CD4-positive, CD25-positive, alpha-beta regulatory T cell (primary cell): Measurements from ENCODE around the gene PRKG2. TPM values are rescaled to one million over a fixed set of nuclear protein-coding genes. Genes with fewer than 3 reads are reported as not detected.

Experiments used
- ATAC-seq, 2 donors: fragments of 150-1000 bp; cut with Tn5 transposase; one replicate each; pipeline ENCODE4 v1.10.0; 2021; ENCODE audit warnings: low read depth in 2 of 2, moderate number of reproducible peaks in 2 of 2, moderate library complexity in 1 of 2
- DNase-seq, 3 donors: peaks; one replicate each; pipeline versions ENCODE4 v3.0.0 to v3.0.0-alpha.2; 2012 to 2022; ENCODE audit warnings: mixed read lengths in 1 of 3
- H3K27ac ChIP-seq: one replicate; pipeline ENCODE4 v1.7.0; 2013; ENCODE audit warnings: mild to moderate bottlenecking, low read length; ENCODE audit not compliant: insufficient read depth, poor library complexity, severe bottlenecking
- H3K27me3 ChIP-seq: one replicate; pipeline ENCODE4 v1.7.0; 2013; ENCODE audit warnings: low read length; ENCODE audit not compliant: control insufficient read depth, insufficient read depth
- H3K36me3 ChIP-seq: one replicate; pipeline ENCODE4 v1.7.0; 2013; ENCODE audit warnings: mild to moderate bottlenecking, low read length, moderate library complexity; ENCODE audit not compliant: control insufficient read depth, insufficient read depth
- H3K4me1 ChIP-seq: 2 replicates; pipeline ENCODE4 v1.7.0; 2013; ENCODE audit warnings: mild to moderate bottlenecking, low read length; ENCODE audit not compliant: insufficient read depth, control insufficient read depth, poor library complexity, severe bottlenecking
- H3K4me3 ChIP-seq: one replicate; pipeline ENCODE4 v1.7.0; 2013; ENCODE audit warnings: low read depth, mild to moderate bottlenecking, low read length, moderate library complexity
- H3K9me3 ChIP-seq, 2 experiments: 1 replicate in 1 of 2; 2 replicates in 1 of 2; pipeline ENCODE4 v1.7.0; 2013; ENCODE audit warnings: low read length in 2 of 2, mild to moderate bottlenecking in 1 of 2, moderate library complexity in 1 of 2; ENCODE audit not compliant: control insufficient read depth in 2 of 2
- H3K27ac Mint-ChIP-seq, 3 donors: one replicate each; pipeline ENCODE4 v1.8.0; 2020 to 2022; ENCODE audit warnings: mild to moderate bottlenecking in 3 of 3, mixed read lengths in 3 of 3, moderate library complexity in 2 of 3
- H3K27me3 Mint-ChIP-seq: one replicate; pipeline ENCODE4 v1.8.0; 2022; ENCODE audit warnings: mild to moderate bottlenecking, mixed read lengths
- H3K36me3 Mint-ChIP-seq: one replicate; pipeline ENCODE4 v1.8.0; 2020; ENCODE audit warnings: mixed read lengths
- H3K4me1 Mint-ChIP-seq, 4 donors: one replicate each; pipeline ENCODE4 v1.8.0; 2020 to 2022; ENCODE audit warnings: mixed read lengths in 4 of 4, mild to moderate bottlenecking in 1 of 4
- H3K4me3 Mint-ChIP-seq, 4 donors: one replicate each; pipeline ENCODE4 v1.8.0; 2020 to 2022; ENCODE audit warnings: mild to moderate bottlenecking in 4 of 4, mixed read lengths in 4 of 4, moderate library complexity in 3 of 4
- H3K9me3 Mint-ChIP-seq, 7 donors: one replicate each; pipeline ENCODE4 v1.8.0; 2020 to 2022; ENCODE audit warnings: mixed read lengths in 7 of 7, mild to moderate bottlenecking in 3 of 7, moderate library complexity in 2 of 7
- polyA plus RNA-seq, 4 donors: library from polyadenylated mRNA; unstranded; fragments of 300-500 nt; fragmentation: Illumina TruSeq; gene quantifications; one replicate each; pipeline ENCODE4 v1.2.3, GENCODE V29; 2021
- total RNA-seq: library from RNA; stranded (reverse); gene quantifications from one replicate; pipeline ENCODE4 v1.2.3, GENCODE V29; 2022

The PRKG2 gene
- total and polyA plus RNA-seq, 5 donors from 2014 or later: 0.41 to 2.6 (median 2.0) TPM; not detected in 1

- Histone ChIP-seq H3K4me1 (peaks cover 4% of the 10 kb centered on the region), H3K9me3 (no peaks in the 10 kb centered on the region), H3K36me3 (no peaks in the 10 kb centered on the region), H3K27ac (no peak overlapping the region), H3K27me3 (no peaks in the 10 kb centered on the region), H3K4me3 (peak overlapping the region; percentile 44)
- peak overlapping the region in 2 of 3 donors; percentile 34 to 94 for H3K27ac Mint-ChIP-seq
- H3K4me3 Mint-ChIP-seq: peak overlapping the region in 3 of 4 donors; percentile 60 to 92 (median 80)
- no peaks in the 10 kb centered on the region for H3K36me3 Mint-ChIP-seq
- no peak for DNase-seq
- H3K9me3 Mint-ChIP-seq: peaks cover 0 to 2% (median 0%) of the 10 kb centered on the region in 7 donors
- peaks cover 0 to 6% (median 0%) of the 10 kb centered on the region in 4 donors for H3K4me1 Mint-ChIP-seq
- no peak for ATAC-seq
- no peaks in the 10 kb centered on the region for H3K27me3 Mint-ChIP-seq
Measured at GRCh38 chr4:81152839-81153713, 61.9 kb downstream of the PRKG2 start.

- Histone ChIP-seq H3K9me3 (no peaks in the 10 kb centered on the region), H3K4me1 (peaks cover 4% of the 10 kb centered on the region), H3K36me3 (no peaks in the 10 kb centered on the region), H3K27ac (no peak overlapping the region), H3K4me3 (no peak overlapping the region), H3K27me3 (no peaks in the 10 kb centered on the region)
- H3K4me1 Mint-ChIP-seq: peaks cover 0 to 6% (median 0%) of the 10 kb centered on the region in 4 donors
- no peak overlapping the region for H3K27ac Mint-ChIP-seq
- DNase-seq: no peak
- peaks cover 0 to 2% (median 0%) of the 10 kb centered on the region in 7 donors for H3K9me3 Mint-ChIP-seq
- H3K4me3 Mint-ChIP-seq: no peak overlapping the region
- ATAC-seq: no peak
- peaks cover 5% of the 10 kb centered on the region for H3K27me3 Mint-ChIP-seq
- no peaks in the 10 kb centered on the region for H3K36me3 Mint-ChIP-seq
Measured at GRCh38 chr4:81149976-81150375, 65.0 kb downstream of the PRKG2 start.

DNA sequence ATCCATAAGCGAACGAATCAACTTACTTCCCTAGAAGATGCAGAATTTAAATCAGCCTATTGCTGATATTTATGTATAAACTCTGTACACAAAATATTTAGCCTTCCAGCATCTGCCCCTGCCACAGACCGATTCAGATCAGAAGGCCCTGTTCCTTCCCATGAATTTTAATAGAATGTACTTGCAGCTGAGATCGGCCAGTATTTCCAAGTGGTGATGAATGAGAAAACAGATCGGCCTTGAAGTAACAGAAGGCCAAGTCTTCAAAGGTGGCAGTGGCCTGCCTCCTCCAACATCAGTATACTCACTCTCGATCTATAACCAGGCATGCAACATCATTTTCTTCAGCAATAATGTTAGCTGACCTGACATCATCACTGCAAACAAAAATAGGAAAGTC is 66.4 kb downstream of the PRKG2 start:
- Mint-ChIP-seq H3K4me3 (no peak overlapping the region), H3K4me1 (peaks cover 0 to 4% (median 0%) of the 10 kb centered on the region in 4 donors), H3K27ac (no peak overlapping the region), H3K9me3 (peaks cover 0 to 1% (median 0%) of the 10 kb centered on the region in 7 donors), H3K36me3 (no peaks in the 10 kb centered on the region), H3K27me3 (peaks cover 5% of the 10 kb centered on the region)
- H3K27ac ChIP-seq: no peak overlapping the region
- peaks cover 4% of the 10 kb centered on the region for H3K4me1 ChIP-seq
- no peaks in the 10 kb centered on the region for H3K9me3 ChIP-seq
- ATAC-seq (no peak), DNase-seq (no peak)
- H3K27me3 ChIP-seq: no peaks in the 10 kb centered on the region
- no peaks in the 10 kb centered on the region for H3K36me3 ChIP-seq
- no peak overlapping the region for H3K4me3 ChIP-seq

GRCh38 chr4:81146466-81146865 is 68.6 kb downstream of the PRKG2 start:
- H3K4me1 ChIP-seq: no peaks in the 10 kb centered on the region
- no peak overlapping the region for H3K27ac ChIP-seq
- H3K27me3 ChIP-seq: no peaks in the 10 kb centered on the region
- Mint-ChIP-seq H3K4me1 (no peaks in the 10 kb centered on the region), H3K36me3 (no peaks in the 10 kb centered on the region), H3K27ac (no peak overlapping the region), H3K4me3 (no peak overlapping the region), H3K27me3 (peaks cover 5% of the 10 kb centered on the region), H3K9me3 (no peaks in the 10 kb centered on the region)
- no peaks in the 10 kb centered on the region for H3K36me3 ChIP-seq
- no peak overlapping the region for H3K4me3 ChIP-seq
- no peak for ATAC-seq
- no peaks in the 10 kb centered on the region for H3K9me3 ChIP-seq
- DNase-seq: no peak

DNA sequence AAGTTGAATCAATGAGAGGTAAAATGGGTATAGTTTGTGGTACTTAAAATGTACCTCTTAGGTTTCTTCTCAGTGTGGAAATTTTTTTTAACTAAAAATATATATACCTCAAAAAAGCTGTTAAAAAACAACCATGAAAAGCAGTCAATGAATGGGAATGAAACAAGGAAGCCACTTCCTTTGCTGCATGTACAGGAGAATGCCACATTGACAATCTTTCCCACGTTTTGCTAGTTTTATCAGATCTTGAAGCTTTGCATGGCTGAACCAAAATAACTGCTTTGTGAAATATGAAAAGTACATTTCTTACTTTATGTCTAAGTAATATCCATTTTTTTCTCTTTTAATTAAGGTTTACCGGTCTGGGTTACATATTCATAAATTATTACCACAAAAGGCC is 71.8 kb downstream of the PRKG2 start:
- Mint-ChIP-seq H3K27me3 (peaks cover 5% of the 10 kb centered on the region), H3K9me3 (peaks cover 0 to 2% (median 0%) of the 10 kb centered on the region in 7 donors), H3K36me3 (no peaks in the 10 kb centered on the region), H3K27ac (no peak overlapping the region), H3K4me3 (no peak overlapping the region), H3K4me1 (no peaks in the 10 kb centered on the region)
- H3K27ac ChIP-seq: no peak overlapping the region
- no peaks in the 10 kb centered on the region for H3K36me3 ChIP-seq
- no peaks in the 10 kb centered on the region for H3K27me3 ChIP-seq
- H3K4me3 ChIP-seq: no peak overlapping the region
- no peaks in the 10 kb centered on the region for H3K4me1 ChIP-seq
- H3K9me3 ChIP-seq: no peaks in the 10 kb centered on the region
- DNase-seq (no peak), ATAC-seq (no peak)

DNA sequence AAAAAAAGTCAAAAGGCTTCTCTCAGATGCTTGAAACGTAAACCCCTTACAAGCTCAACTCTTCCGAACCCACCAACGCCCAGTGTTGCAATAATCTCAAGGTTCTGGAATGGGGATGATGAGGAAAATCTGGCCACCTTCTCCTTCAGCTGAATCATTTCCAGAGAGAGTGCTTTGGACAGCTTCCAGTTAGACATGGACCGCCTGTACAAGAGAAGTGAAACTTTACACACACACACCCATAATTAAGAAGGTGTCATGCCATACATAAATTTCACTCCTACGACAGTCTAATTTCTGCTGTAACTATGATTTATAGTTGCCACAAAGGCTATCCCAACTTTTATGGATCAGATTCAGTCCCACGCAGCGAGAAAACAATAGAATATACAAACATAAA is 72.3 kb downstream of the PRKG2 start:
- Histone ChIP-seq H3K9me3 (no peaks in the 10 kb centered on the region), H3K4me3 (no peak overlapping the region), H3K36me3 (no peaks in the 10 kb centered on the region), H3K4me1 (no peaks in the 10 kb centered on the region), H3K27me3 (no peaks in the 10 kb centered on the region), H3K27ac (no peak overlapping the region)
- H3K27ac Mint-ChIP-seq: no peak overlapping the region
- H3K27me3 Mint-ChIP-seq: peaks cover 5% of the 10 kb centered on the region
- ATAC-seq (no peak), DNase-seq (no peak)
- H3K4me3 Mint-ChIP-seq: no peak overlapping the region
- H3K36me3 Mint-ChIP-seq: no peaks in the 10 kb centered on the region
- H3K4me1 Mint-ChIP-seq: no peaks in the 10 kb centered on the region
- peaks cover 0 to 2% (median 0%) of the 10 kb centered on the region in 7 donors for H3K9me3 Mint-ChIP-seq

- Histone ChIP-seq H3K27me3 (no peaks in the 10 kb centered on the region), H3K27ac (no peak overlapping the region), H3K4me3 (no peak overlapping the region), H3K9me3 (no peaks in the 10 kb centered on the region), H3K4me1 (no peaks in the 10 kb centered on the region), H3K36me3 (peaks cover 5% of the 10 kb centered on the region)
- Mint-ChIP-seq H3K4me1 (no peaks in the 10 kb centered on the region), H3K9me3 (peaks cover 0 to 2% (median 0%) of the 10 kb centered on the region in 7 donors), H3K36me3 (no peaks in the 10 kb centered on the region), H3K4me3 (no peak overlapping the region), H3K27ac (no peak overlapping the region), H3K27me3 (peaks cover 6% of the 10 kb centered on the region)
- DNase-seq (no peak), ATAC-seq (no peak)
Measured at GRCh38 chr4:81137894-81138293, 77.1 kb downstream of the PRKG2 start.

DNA sequence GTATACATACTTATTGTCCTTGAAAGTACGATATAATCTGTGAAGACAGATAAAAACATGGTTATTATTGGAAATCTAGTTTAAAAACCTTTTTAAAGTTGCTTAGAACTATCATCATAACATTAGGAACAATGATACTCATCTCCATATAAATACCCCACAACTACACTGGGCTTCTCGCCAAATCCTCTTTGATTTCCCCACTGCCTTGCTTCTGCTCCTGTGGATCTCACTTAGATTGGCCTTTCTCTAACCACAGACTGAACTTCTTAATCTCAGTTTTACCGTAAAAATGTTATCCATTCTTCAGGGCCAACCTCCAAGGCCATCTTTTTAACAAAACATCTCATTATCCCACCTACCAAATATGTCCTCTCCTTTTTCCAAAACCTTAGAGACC is 77.6 kb downstream of the PRKG2 start:
- Mint-ChIP-seq H3K4me1 (no peaks in the 10 kb centered on the region), H3K36me3 (no peaks in the 10 kb centered on the region), H3K27me3 (peaks cover 9% of the 10 kb centered on the region), H3K27ac (no peak overlapping the region), H3K4me3 (no peak overlapping the region), H3K9me3 (peaks cover 0 to 2% (median 0%) of the 10 kb centered on the region in 7 donors)
- DNase-seq (no peak), ATAC-seq (no peak)
- Histone ChIP-seq H3K9me3 (no peaks in the 10 kb centered on the region), H3K27me3 (no peaks in the 10 kb centered on the region), H3K27ac (no peak overlapping the region), H3K36me3 (peaks cover 6% of the 10 kb centered on the region), H3K4me1 (no peaks in the 10 kb centered on the region), H3K4me3 (no peak overlapping the region)
